Neural progenitor cell (in vitro differentiated cells): ENCODE measurements around the gene CHST3.

Source experiments
- CTCF ChIP-seq: fragments of 200-600 bp; sonication (generic); IDR thresholded peaks from 2 replicates; pipeline ENCODE4 v1.5.1; 2017; ENCODE audit warnings: antibody characterized with exemption, mild to moderate bottlenecking
- EZH2 ChIP-seq: fragments of 200-600 bp; sonication (generic); IDR thresholded peaks from 2 replicates; pipeline ENCODE4 v1.6.1; 2017; ENCODE audit warnings: antibody characterized with exemption, mild to moderate bottlenecking, moderate library complexity
- EZH2phosphoT487 ChIP-seq: fragments of 200-600 bp; sonication (generic); IDR thresholded peaks from 2 replicates; pipeline ENCODE4 v1.6.1; 2017; ENCODE audit warnings: antibody characterized with exemption

GRCh38 chr10:71996592-71997371, 32.6 kb downstream of the CHST3 start:
- TF ChIP-seq CTCF, result no peak
- no peak for TF ChIP-seq EZH2
- no peak for TF ChIP-seq EZH2phosphoT487
